Inflammatory macrophage (primary cell): ENCODE data around the gene SOX1.

Experiments
- DNase-seq, 2 donors: peaks; one replicate each; pipeline ENCODE4 v3.0.0-alpha.2; 2020 to 2022
- total RNA-seq, 18 experiments: gene quantifications; one replicate each; lab custom pipeline; 2026; ENCODE audit warnings: mixed read lengths in 6 of 18, inconsistent platforms in 2 of 18; lab: John Stamatoyannopoulos, UW

The SOX1 gene
- 0 to 0.09 (median 0) reads per million in 18 experiments for total RNA-seq

DNA sequence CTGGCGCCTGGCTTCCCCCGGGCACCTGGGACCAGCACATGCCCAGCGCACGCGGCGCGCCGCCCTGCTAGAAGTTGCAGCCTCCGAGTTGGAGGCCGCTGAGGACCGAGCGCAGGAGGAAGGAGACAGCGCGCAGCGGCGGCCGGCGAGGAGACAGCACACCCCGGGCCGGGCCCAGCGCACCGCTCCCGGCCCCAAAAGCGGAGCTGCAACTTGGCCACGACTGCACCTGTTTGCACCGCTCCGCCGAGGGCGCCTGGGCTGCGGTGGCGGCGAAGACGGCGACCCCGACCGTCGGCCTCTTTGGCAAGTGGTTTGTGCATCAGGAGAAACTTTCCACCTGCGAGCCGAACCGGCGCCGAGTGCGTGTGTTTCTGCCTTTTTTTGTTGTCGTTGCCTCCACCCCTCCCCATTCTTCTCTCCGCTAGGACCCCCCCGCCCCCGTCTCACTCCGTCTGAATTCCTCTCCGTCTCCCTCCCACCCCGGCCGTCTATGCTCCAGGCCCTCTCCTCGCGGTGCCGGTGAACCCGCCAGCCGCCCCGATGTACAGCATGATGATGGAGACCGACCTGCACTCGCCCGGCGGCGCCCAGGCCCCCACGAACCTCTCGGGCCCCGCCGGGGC lies at the start of gene SOX1:
SOX1 (plus strand) TSS at position 34 of the 626 bp plus-strand sequence; CDS start at position 544, 510 bp downstream.
- no peak for DNase-seq

DNA sequence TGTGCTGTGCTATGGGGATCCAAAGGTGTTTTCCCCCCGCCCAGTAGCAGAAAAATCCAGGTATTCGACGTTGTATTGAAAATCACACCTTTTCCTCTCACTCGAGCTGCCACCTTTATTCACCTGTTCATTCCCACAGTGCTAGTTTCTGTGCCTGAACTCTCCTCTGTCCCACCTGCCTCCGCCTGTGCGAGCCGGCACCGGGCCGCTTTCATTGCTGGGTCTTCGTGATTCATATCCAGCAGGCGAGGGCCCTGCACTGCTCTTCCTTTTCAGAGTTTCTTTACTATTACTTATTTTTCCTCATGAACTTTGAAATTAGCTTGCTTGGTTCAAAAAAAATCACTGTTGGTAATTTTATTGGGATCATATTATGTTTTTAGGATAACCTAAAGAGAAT lies 42.4 kb upstream of the SOX1 start:
- DNase-seq, result no peak

DNA sequence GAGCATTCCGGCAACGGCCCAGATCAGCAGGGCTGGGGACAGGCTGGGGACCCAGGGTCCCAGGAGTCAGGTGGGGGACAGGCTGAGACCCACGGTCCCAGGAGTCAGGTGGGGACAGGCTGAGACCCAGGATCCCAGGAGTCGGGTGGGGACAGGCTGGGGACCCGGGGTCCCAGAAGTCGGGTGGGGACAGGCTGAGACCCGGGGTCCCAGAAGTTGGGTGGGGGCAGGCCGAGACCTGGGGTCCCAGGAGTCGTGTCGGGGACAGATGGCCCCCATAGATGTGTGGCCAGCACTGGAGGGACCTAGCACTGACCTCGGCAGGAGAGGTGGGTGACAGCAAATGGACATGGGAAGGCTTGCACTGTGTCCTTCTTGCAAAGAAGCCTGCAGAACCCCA lies 39.7 kb upstream of the SOX1 start:
- no peak for DNase-seq

DNA sequence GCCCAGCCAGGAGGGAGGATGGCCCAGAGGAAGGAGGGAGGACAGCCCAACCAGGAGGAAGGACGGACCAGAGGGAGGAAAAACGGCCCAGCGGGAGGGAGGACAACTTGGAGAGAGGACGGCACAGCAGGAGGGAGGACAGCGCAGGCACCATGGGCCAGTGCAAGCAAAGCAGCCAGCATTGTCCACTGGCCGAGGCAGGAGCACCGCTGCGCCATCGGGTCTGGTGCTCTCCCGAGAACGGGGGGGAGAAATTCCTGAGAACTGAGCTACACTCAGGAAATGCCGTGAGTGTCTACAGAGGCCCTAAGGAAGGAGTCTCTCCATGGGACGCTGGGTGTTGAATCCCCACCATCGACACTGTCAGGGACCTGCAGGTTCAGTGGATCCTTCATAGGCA lies 38.5 kb upstream of the SOX1 start:
- DNase-seq, result no peak

DNA sequence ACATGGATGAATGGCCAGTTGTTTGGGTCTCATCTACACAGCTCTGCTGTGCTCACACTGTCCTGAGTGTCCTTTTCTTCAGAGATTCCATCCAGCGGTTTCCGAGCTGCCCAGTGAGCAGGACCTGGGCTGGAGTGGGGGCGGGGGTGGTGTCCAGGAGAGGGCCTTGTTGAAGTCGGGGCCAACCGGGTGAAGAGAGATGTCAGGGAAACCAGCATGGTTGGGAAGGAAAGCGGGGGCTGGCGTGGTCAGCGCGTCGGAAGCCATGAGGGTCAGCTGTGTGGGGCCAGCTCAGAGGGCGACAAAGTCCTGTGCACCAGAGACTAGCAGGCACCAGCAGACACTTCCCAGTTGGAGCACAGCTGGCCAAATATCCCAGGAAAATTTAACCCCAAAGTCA lies 37.8 kb upstream of the SOX1 start:
- DNase-seq, result no peak

DNA sequence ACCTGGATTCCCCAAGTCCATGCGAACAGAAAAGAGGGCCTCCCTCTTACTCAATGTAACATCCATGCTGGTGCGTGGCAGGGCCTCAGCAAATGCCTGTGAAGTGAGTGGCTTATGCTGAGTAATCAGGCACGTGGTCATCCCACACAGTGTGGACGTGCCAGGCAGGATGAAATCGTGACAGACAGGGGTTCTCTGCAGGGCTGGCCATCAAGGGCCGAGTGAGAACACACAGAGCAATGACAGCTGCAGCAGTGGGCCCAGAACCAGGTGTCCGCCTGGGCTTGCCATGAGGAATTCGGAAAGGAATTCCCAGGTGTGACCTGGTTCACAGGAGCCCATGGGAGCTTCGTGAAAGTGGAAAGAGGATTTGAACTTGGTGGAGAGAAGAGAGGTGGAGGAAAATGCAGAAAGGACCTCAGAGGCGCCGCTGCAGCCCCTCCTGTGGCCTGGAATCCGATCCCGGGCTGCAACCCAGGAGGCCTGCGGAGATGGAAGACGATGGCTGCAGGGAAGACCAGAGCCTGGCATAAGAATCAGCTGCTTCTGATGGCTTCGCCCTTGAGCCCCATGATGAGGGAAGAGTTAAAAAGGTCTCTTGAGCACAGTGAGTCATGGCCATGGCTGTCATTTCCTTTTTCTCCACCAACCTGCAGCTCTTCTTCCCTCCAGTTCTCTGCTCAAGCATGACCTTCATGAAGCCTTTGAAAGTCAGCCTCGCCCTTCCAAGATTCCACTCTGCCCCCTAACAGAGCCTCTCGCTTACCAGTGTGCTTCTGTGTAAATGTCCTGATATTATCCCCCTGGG lies 34.6 kb upstream of the SOX1 start:
- no peak for DNase-seq

DNA sequence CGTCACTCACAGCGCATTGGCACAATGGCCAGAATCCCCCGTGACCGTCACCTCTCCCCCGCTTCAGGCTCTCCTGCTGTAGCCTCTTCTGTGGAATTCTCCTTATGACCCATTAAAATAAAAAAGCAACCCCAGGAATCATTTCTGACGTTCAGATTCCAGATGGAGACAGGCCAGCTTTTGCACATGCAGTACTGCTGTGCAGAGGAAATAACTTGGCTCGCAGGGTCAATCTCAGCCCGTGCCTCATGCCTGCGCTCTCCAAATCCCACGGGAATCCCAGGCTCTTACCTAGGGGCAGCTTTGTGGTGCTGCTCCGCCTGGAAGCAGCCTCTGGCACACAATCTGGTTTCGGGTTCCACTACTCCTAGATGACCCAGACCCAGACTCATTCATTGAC lies 32.7 kb upstream of the SOX1 start:
- DNase-seq, result no peak

DNA sequence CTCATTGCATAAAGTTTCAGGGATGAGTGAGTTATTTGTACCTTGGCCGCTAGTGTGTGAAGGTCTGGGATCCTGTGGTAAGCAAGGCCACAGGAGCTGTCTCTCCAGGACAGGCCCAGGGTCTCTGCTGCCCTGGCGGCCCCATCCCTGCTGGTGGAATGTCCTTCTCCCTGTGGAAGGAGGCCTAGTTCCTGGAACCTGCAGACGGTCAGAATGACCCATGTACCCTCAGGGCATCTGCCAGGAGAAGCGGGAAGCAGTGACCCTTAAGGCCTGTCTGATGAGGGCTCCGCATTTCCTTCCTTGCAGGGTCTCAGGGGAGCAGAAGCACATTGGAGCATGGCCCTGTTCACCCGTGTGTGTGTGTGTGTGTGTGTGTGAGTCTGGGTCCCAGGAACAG lies 32.1 kb upstream of the SOX1 start:
- no peak for DNase-seq

DNA sequence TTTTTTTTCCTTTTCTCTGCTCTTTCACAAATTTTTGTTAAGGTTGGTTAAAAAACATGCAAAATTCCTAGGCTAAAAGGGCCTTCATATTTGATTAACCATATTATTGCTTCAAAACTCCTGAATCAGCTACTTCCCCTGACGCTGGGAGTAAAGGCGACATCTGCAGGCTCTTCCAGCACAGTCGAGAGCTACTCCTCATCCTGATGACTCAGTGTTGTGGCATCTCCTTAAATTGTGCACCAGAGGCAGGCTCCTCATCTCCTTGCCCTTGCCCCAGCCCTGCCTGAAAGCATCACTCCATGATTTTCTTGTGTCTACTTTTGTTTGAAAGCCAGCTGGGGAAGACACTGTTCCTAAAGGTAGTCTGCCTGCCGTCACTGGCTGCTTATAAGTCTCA lies 24.5 kb upstream of the SOX1 start:
- DNase-seq, result no peak

DNA sequence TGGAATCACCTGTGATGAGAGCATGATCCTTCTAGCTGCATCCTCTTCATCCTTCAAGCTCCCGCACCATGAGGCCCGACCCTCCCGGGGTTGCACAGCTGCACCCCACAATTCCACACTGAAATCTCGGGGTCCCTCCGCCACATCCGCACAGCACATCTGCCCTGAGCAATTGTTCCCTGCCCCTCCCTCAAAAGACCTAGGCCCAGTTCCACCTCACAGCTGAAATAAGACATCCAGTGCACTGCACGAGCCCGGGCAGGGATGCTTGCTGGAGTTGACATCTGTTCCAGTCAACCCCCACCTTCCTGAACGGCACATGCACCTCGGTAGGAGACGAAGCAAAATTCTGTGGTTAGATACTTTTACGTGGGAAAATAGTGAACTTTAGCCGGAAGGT lies 14.7 kb upstream of the SOX1 start:
- no peak for DNase-seq

DNA sequence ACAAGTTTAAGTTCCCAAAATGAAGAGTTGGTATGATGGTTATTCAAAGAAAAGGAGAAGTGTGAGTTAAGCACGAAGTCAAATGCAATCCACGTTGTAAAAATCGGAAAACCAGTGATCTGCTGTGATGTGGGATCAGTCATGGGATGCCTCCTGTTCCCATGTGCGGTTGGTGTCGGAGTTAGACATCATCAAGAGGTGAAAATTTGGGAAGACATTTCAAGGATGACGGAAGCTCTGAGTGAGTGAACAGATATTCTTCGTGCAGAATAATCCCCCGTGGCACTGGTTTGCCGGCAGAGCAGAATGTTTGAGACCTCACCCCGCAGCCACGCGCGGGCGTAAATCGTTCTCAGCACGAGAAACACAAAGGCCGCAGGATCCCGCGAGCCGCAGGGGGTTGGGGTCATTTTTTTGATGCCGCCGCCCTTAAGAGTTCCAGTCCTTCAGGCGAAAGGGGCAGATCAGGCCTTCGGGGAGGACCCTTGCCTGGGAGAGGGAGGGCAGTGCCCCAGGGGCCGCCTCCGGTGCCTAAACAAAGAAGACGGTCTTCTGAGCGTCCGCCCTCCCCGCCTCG lies 13.7 kb upstream of the SOX1 start:
- DNase-seq, result no peak

DNA sequence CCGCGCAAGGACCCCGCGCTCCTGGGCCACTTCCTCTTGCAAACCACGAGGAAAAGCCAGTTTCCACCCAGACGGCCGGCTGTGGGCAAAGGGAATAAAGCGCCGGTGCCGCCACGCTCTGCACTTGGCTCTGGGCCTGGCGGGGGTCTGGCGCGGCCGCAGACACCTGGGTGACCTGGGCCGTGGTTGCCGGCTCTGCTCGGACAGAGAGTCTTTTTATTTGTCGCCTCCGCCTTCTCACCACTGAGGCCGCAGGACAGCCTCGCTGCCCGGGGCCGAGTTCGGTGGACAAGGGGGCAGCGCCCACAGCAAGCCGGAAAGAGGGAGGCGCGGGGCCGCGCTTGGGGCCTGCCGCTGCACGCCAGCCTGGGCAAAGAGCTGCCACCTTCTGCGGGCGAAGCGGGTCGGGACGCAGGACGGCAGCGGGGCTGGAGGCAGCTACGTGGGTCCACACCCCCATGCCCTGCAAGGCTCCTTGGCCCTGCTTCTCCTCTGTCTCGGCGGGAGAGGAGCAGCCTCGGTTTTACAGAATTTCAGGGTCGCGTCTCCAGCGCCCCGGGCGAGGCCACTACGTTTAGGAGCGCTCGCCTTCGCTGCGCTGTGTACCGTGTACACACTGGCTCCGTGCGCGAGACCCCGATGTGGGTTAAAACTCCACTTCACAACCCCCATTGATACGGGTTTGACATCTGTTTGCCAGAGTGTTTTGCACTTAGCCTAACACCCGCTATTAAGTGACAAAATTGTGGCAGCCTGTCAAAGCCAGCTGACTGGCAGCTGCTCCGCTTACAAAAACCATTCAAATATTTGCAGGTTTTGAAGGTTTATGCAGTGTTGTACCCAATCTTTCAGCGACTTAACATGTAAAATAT lies 13.0 kb upstream of the SOX1 start:
- DNase-seq, result no peak

DNA sequence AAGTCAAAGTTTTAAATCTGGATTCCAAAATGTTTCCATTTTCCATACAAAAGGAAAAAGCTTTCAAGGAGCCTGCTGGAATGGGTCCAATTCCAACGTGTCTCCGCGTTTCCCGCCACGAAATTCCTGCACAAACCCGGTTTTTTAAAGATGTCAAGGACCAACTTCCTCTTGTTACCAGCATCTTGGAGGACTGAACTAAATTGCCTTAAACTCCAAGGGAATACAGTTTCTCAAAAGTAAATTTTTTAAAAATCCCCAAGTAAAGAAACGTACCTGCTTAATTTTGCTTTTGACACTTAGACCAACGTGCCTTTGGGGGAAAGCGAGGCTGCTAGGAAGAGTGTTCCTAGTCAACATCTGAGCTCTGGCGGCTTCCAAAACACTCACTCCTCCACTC lies 12.3 kb upstream of the SOX1 start:
- no peak for DNase-seq

DNA sequence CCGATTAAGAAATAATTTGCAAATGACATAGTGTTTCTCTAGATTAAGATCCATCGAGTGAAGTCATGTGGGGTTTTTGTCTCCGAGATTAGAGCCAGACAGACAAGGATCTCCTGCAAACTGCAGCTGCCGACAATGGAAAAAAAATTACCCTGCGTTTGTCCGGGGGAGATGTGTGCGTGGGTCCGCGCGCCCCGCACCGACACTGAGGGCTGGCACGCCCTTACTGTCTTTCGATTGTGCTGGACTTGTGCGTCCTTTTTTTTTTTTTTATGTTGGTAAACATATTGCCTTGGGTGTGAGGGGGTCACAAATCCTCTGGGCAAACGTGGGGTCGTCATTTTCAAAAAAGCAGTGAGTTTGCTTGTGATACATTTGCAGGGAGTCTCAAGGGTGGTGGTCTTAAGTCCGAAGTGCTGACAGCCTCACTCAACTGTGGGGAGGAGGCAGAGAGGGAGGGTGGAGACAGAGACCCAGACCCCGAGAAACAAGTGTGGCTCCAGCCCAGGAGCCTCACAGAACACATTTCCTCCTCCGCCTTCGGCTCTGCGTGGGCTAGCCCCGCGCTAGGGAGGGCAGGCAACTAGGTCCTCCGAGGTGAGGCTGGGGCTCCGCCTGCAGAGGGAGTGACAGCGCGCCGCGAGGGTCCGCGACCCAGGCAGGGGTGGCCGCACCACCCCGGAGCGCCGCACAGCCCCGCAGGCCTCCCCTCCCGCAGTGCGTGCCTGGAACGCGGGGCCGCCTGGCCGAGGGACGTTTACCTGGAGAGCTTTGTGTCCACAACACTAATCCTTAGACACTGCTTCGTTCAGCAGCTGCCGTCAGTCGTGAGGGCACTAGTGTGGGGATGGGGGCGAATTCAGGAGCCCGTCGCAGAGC lies 11.7 kb upstream of the SOX1 start:
- DNase-seq, result no peak

DNA sequence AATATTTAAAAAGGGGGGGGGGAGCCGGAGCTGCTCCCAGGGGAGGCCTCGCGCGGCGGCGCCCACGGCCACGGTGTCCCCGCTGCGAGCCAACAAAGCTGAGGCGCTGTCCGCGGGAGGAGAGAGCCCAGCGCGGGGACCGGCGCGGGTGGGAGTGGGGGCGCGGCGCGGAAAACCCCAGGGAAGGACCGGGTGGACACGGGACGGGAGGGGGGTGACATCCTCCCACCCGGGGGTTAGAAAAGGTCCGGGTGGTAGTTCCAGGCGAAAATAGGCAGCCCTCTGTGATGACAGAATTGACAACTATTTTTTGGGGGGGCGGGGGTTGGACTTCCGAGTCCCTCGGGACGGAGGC lies 11.1 kb upstream of the SOX1 start:
- no peak for DNase-seq

DNA sequence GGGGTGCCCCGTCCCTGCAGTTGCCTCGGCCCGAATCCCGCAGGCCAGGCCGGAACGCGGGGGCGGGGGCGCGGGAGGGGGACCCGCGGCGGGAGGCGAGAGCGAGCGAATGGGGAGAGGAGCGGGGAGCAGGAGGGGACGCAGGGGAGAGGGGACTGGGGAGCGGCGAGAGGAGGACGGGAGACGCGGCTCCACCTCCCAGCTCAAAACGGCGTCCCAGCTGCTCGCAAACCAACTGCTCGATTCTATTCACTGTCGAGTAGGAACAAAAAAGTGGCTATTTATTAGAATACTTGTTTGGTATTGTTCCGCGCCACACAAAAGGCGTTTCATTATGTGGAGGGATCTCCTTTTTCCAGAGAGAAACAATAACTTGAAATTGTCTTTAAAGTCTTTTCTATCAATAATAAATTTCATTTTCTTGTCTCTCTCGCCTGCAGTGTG lies 10.6 kb upstream of the SOX1 start:
- no peak for DNase-seq

DNA sequence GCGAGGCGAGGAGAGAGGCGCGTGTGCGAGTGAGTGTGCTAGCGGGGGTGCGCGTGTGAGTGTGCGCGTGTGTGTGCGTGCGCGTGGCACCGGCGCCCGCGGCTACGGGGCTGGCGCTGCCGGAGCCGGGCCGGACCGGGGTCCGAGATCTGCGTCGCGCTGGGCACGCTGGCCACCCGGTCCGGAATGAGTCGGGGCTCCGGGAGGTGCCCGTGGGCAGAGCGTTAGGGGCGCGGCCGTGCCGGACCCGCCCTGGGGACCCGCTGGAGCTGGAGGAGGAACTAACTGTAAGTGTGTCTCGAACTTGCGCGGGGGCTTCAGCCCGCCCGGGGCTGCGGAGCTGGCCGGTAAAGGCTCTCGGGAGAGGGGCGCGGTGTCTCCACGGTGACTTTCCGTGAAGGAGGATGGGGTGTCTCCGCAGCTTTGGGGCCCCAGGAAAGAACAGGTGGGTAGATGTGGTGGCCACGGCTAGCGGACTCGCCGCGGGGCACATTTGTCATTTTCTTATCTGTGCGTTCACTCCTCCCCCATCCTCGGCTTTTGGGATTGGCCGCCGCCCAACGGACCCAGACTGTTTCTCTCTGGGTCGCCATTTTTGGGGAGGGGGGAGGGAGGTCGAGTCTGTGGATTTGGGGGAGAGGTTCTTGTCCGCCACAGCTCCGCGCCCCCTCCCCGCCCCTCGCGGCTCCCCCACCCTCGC lies 10.1 kb upstream of the SOX1 start:
- no peak for DNase-seq

DNA sequence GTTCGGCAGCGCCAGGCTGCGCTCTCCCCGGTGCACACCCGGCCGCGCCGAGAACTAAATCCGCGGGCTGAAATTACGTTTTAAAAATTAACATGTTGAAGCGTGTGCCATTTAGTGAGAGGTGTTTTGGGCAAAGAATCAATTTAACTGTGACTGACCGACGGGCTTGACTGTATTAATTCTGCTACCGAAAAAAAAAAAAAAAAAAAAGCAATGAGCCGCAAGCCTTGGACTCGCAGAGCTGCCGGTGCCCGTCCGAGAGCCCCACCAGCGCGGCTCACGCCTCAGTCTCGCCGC lies 9.6 kb upstream of the SOX1 start:
- no peak for DNase-seq

DNA sequence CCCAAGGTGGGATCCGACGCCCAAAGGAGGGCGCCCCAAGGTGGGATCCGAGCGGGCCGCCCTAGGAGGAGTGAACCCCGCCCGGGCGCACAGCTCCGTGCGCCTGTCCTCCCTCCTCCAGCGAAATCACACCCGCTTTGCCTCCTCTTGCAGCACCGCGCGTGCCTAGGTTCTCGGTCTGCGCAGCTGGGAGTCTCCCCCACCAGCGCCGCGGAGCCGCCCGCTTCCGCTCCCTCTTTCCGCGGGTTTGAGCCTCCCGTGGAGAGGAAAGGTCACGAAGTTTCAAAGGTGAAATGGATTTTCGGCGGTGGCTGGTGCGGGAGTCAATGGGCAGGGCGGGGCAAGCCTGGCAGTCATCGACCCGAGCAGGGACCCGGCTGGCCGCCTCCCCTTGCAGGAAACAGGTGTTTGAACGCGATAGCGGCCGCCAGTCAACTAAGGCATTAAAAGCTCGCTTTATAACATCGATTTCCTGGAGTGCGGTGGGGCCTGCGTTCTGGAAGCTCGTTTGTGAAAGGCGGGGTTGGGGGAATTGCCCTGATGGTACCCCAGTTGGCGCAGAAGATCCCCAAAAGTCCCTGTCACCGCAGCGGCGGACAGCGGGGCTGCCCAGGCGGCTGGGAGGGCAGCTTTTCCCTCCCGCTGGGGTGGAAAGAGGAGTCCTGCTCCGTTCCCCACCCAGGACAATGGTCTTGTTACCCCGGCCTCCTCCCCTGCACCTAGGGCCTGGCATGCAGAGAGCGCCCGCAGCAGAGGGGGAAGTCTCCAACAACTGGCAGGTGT lies 9.0 kb upstream of the SOX1 start:
- DNase-seq, result no peak

DNA sequence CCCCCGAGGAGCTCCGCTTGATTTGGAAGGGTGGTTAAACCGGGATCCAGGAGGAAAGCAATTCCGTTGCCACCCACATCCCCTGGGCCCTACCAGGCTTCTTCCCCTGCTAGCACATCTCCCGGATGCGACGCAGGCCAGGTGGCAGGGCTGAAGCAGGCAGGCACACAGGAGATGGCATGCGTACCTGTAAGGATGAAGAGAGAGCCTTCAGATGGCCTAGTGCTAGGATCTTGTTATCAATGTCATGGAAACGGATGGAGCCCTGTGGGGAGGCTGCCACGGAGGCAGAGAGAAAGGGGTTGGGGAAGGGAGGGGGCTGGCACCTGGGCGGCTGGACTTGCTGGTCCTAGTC lies 8.5 kb upstream of the SOX1 start:
- no peak for DNase-seq

DNA sequence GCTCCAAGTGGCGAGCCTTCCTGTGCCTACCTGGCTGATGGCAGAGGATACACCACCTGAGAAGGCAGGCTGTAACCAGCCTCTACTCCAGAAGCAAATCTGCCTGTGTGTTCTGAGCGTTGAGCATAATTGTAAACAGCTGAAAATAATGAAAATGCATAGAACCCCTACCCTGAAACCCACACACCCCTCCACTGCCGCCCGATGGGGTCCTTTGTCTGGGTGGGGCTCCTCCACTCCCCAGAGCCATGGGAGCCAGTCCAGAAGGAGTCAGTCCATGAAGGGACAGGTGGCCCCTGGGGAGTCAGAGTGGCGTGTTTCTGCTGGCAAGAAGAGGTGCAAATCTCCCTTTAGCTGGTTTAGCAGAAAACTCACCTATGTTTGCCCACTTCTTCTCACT lies 8.0 kb upstream of the SOX1 start:
- DNase-seq, result no peak
